HEK293T (cell line): ENCODE data around the gene SMOC2.

Source experiments
- ARNT ChIP-seq: fragments of 450-650 bp; IDR thresholded peaks from 2 replicates; pipeline ENCODE4 v1.6.1; 2017; ENCODE audit warnings: mild to moderate bottlenecking
- BHLHE40 ChIP-seq: fragments of 450-650 bp; IDR thresholded peaks from 2 replicates; pipeline ENCODE4 v1.6.1; 2016; ENCODE audit warnings: mild to moderate bottlenecking, moderate library complexity, borderline replicate concordance
- FOXA1 ChIP-seq: fragments of 450-650 bp; IDR thresholded peaks from 2 replicates; pipeline ENCODE4 v1.6.1; 2016; ENCODE audit warnings: mild to moderate bottlenecking
- FOXK2 ChIP-seq: fragments of 450-650 bp; IDR thresholded peaks from 2 replicates; pipeline ENCODE4 v1.6.1; 2016; ENCODE audit warnings: mild to moderate bottlenecking
- NFRKB ChIP-seq: fragments of 450-650 bp; IDR thresholded peaks from 2 replicates; pipeline ENCODE4 v1.6.1; 2016; ENCODE audit warnings: mild to moderate bottlenecking, moderate library complexity
- SP1 ChIP-seq: fragments of 450-650 bp; IDR thresholded peaks from 2 replicates; pipeline ENCODE4 v1.6.1; 2017
- TARDBP ChIP-seq: fragments of 450-650 bp; IDR thresholded peaks from 2 replicates; pipeline ENCODE4 v1.6.1; 2016

DNA sequence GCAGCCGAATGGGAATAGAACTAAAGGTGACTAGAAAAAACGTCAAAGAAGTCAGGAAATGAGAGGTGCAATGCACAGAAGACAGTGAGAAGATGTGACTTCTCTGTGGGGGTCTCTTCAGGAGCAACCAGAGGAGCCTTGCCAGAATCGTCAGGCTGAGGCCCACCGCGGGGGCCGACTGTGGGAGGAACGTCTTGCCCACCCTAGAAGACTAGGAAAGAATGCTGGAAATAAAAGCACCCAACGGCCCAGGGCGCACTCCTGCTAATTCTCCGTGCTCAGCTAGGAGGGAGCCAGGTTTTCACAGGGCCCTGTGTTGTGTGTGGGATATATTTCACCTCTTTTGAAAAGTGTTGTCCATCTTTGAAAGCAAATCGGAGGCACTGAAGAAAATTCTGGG, 129.2 kb downstream of the SMOC2 start:
- TF ChIP-seq TARDBP (no peak), BHLHE40 (no peak), SP1 (no peak), FOXA1 (no peak), ARNT (no peak), NFRKB (no peak), FOXK2 (no peak)
